H1 (cell line): ENCODE data around the gene NECAB3. TPM values are rescaled to one million over a fixed set of nuclear protein-coding genes. Genes with fewer than 3 reads are reported as not detected.

Experiments
- CTCF ChIA-PET: fragments of 300-600 bp; sonication (Branson Sonifier 250); formaldehyde crosslinking; loops from one replicate; lab custom pipeline; 2021; ENCODE audit not compliant: partially characterized antibody; lab: Charles Lee
- POLR2A ChIA-PET: fragments of 300-600 bp; sonication (Branson Sonifier 250); formaldehyde crosslinking; loops from one replicate; lab custom pipeline; 2021; ENCODE audit warnings: inconsistent platforms; ENCODE audit not compliant: partially characterized antibody; lab: Charles Lee
- DNase-seq, 2 experiments: peaks; one replicate each; pipeline versions ENCODE4 v3.0.0 to v3.0.0-alpha.2; 2010 to 2022; ENCODE audit warnings: low spot score in 2 of 2, low read depth in 1 of 2, mixed read lengths in 1 of 2
- FAIRE-seq: peaks from 2 replicates; lab custom pipeline; 2011; peaks lifted over from hg19 to GRCh38; lab: Jason Lieb, UNC
- H2AFZ ChIP-seq: 2 replicates; pipeline ENCODE4 v1.8.1; 2012; ENCODE audit warnings: low read length, inconsistent platforms
- H2AK5ac ChIP-seq: 2 replicates; pipeline ENCODE4 v1.6.1; 2013; ENCODE audit warnings: low read depth, low read length
- H2BK120ac ChIP-seq: replicated peaks from 2 replicates; pipeline ENCODE3; 2013; ENCODE audit warnings: low read depth, low read length, inconsistent platforms
- H2BK12ac ChIP-seq: 2 replicates; pipeline ENCODE4 v1.6.1; 2013; ENCODE audit warnings: low read depth, low read length
- H2BK15ac ChIP-seq: 2 replicates; pipeline ENCODE4 v1.6.1; 2013; ENCODE audit warnings: low read length
- H2BK20ac ChIP-seq: 2 replicates; pipeline ENCODE4 v1.6.1; 2013; ENCODE audit warnings: low read length
- H2BK5ac ChIP-seq: 2 replicates; pipeline ENCODE4 v1.6.1; 2013; ENCODE audit warnings: low read depth, low read length
- H3K14ac ChIP-seq: 2 replicates; pipeline ENCODE4 v1.6.1; 2013; ENCODE audit warnings: inconsistent platforms; ENCODE audit not compliant: insufficient read length
- H3K18ac ChIP-seq: 2 replicates; pipeline ENCODE4 v1.6.1; 2013; ENCODE audit warnings: low read length; ENCODE audit errors: extremely low read depth
- H3K23ac ChIP-seq: 2 replicates; pipeline ENCODE4 v1.6.1; 2013; ENCODE audit warnings: inconsistent platforms; ENCODE audit not compliant: insufficient read length
- H3K23me2 ChIP-seq: 2 replicates; pipeline ENCODE4 v1.6.1; 2013; ENCODE audit warnings: low read depth, low read length
- H3K27ac ChIP-seq: 2 replicates; pipeline ENCODE4 v1.6.1; 2011; ENCODE audit warnings: low read depth, low read length, inconsistent platforms
- H3K27me3 ChIP-seq, 4 experiments: replicated peaks in 1 of 4; 1 replicate in 1 of 4; 2 replicates in 3 of 4; pipeline versions ENCODE4 v1.6.1 to v1.8.1; 2011 to 2013; ENCODE audit warnings: low read length in 3 of 4, mild to moderate bottlenecking in 3 of 4, inconsistent platforms in 2 of 4, mixed read lengths in 2 of 4, moderate library complexity in 1 of 4; ENCODE audit not compliant: control insufficient read depth in 3 of 4, insufficient read depth in 3 of 4; ENCODE audit errors: extremely low read depth in 1 of 4
- H3K36me3 ChIP-seq, 4 experiments: 2 replicates each; pipeline versions ENCODE4 v1.6.1 to v1.8.1; 2011 to 2013; ENCODE audit warnings: mild to moderate bottlenecking in 4 of 4, low read length in 3 of 4, moderate library complexity in 2 of 4, control low read depth in 1 of 4, inconsistent platforms in 1 of 4; ENCODE audit not compliant: insufficient read depth in 4 of 4, control insufficient read depth in 2 of 4
- H3K4ac ChIP-seq: replicated peaks from 2 replicates; pipeline ENCODE3; 2013; ENCODE audit warnings: low read length, low read depth, mixed read lengths, inconsistent platforms; ENCODE audit not compliant: insufficient read length
- H3K4me1 ChIP-seq, 4 experiments: replicated peaks in 1 of 4; 1 replicate in 1 of 4; 2 replicates in 3 of 4; pipeline versions ENCODE4 v1.6.1 to v1.8.1; 2011 to 2013; ENCODE audit warnings: low read length in 3 of 4, inconsistent platforms in 2 of 4, mixed read lengths in 1 of 4; ENCODE audit not compliant: insufficient read depth in 4 of 4, control insufficient read depth in 3 of 4
- H3K4me2 ChIP-seq, 2 experiments: 2 replicates each; pipeline versions ENCODE4 v1.6.1 to v1.8.1; 2011 to 2013; ENCODE audit warnings: low read depth in 2 of 2, low read length in 2 of 2, control low read depth in 1 of 2, inconsistent platforms in 1 of 2, mild to moderate bottlenecking in 1 of 2; ENCODE audit not compliant: insufficient read depth in 1 of 2
- H3K4me3 ChIP-seq, 4 experiments: fragments of 200-600, 300-600 bp in 1 of 4; sonication (generic), shearing (Covaris generic), sonication (Bioruptor Twin) in 1 of 4; 2 replicates each; pipeline versions ENCODE4 v1.5.1 to v1.8.1; 2011 to 2016; ENCODE audit warnings: low read length in 4 of 4, low read depth in 3 of 4, control low read depth in 2 of 4, inconsistent platforms in 2 of 4, mild to moderate bottlenecking in 2 of 4, mixed read lengths in 1 of 4, moderate library complexity in 1 of 4; ENCODE audit not compliant: insufficient read depth in 2 of 4; ENCODE audit errors: extremely low read depth in 1 of 4
- H3K56ac ChIP-seq: replicated peaks from 2 replicates; pipeline ENCODE3; 2013; ENCODE audit warnings: low read depth, mild to moderate bottlenecking, mixed read lengths, low read length, inconsistent platforms; ENCODE audit not compliant: insufficient read length
- H3K79me1 ChIP-seq: 2 replicates; pipeline ENCODE4 v1.6.1; 2013; ENCODE audit warnings: low read depth, low read length, control low read depth
- H3K79me2 ChIP-seq, 2 experiments: 2 replicates each; pipeline versions ENCODE4 v1.6.1 to v1.8.1; 2012 to 2013; ENCODE audit warnings: low read length in 2 of 2, mild to moderate bottlenecking in 2 of 2, inconsistent platforms in 1 of 2; ENCODE audit not compliant: insufficient read depth in 2 of 2, control insufficient read depth in 1 of 2
- H3K9ac ChIP-seq, 4 experiments: replicated peaks in 1 of 4; 1 replicate in 1 of 4; 2 replicates in 3 of 4; pipeline versions ENCODE4 v1.6.1 to v1.8.1; 2011 to 2013; ENCODE audit warnings: low read depth in 3 of 4, low read length in 3 of 4, control low read depth in 2 of 4, mild to moderate bottlenecking in 2 of 4, moderate library complexity in 2 of 4, inconsistent platforms in 1 of 4; ENCODE audit errors: extremely low read depth in 1 of 4
- H3K9me3 ChIP-seq, 2 experiments: 2 replicates each; pipeline versions ENCODE4 v1.6.1 to v1.8.1; 2012 to 2013; ENCODE audit warnings: mild to moderate bottlenecking in 2 of 2, moderate library complexity in 2 of 2, control low read depth in 1 of 2, inconsistent platforms in 1 of 2, low read depth in 1 of 2, low read length in 1 of 2, mixed read lengths in 1 of 2; ENCODE audit not compliant: insufficient read depth in 2 of 2
- H4K20me1 ChIP-seq, 2 experiments: replicated peaks in 1 of 2; 2 replicates each; pipeline versions ENCODE3 to v1.8.1; 2011 to 2013; ENCODE audit warnings: inconsistent platforms in 2 of 2, low read length in 2 of 2, mild to moderate bottlenecking in 1 of 2; ENCODE audit not compliant: insufficient read depth in 2 of 2, control insufficient read depth in 1 of 2
- H4K5ac ChIP-seq: 2 replicates; pipeline ENCODE4 v1.6.1; 2013; ENCODE audit warnings: low read length, low read depth, mixed read lengths, inconsistent platforms; ENCODE audit not compliant: insufficient read length
- H4K8ac ChIP-seq: 2 replicates; pipeline ENCODE4 v1.8.0; 2013; ENCODE audit warnings: mild to moderate bottlenecking, moderate library complexity, low read length, inconsistent platforms; ENCODE audit not compliant: insufficient read depth; ENCODE audit errors: extremely low read depth
- H4K91ac ChIP-seq: replicated peaks from 2 replicates; pipeline ENCODE3; 2013; ENCODE audit warnings: low read length, mixed read lengths, inconsistent platforms; ENCODE audit not compliant: insufficient read length
- GTF2F1 ChIP-seq: IDR thresholded peaks from 2 replicates; pipeline ENCODE4 v1.6.1; 2012; ENCODE audit warnings: low read depth, low read length, improper control_type of control experiment, borderline replicate concordance
- HDAC2 ChIP-seq, 2 experiments: fragments of 300-600 bp in 1 of 2; sonication (generic) in 1 of 2; IDR thresholded peaks; 2 replicates each; pipeline ENCODE4 v1.6.1; 2011 to 2012; ENCODE audit warnings: low read depth in 2 of 2, low read length in 2 of 2, mild to moderate bottlenecking in 2 of 2, moderate library complexity in 2 of 2, borderline replicate concordance in 1 of 2, inconsistent platforms in 1 of 2
- JUN ChIP-seq: IDR thresholded peaks from 2 replicates; pipeline ENCODE4 v1.6.1; 2011; ENCODE audit warnings: low read depth, mild to moderate bottlenecking, improper control_type of control experiment, low read length
- RFX5 ChIP-seq: IDR thresholded peaks from 2 replicates; pipeline ENCODE4 v1.6.1; 2011; ENCODE audit warnings: low read depth, low read length, improper control_type of control experiment, borderline replicate concordance
- TAF1 ChIP-seq: IDR thresholded peaks from 2 replicates; pipeline ENCODE4 v1.6.1; 2011; ENCODE audit warnings: mild to moderate bottlenecking, low read depth, low read length
- TBP ChIP-seq: IDR thresholded peaks from 2 replicates; pipeline ENCODE4 v1.6.1; 2011; ENCODE audit warnings: low read depth, low read length, improper control_type of control experiment
- WGBS, 2 experiments: shearing (Covaris generic) in 1 of 2; methylation state at CpG; one replicate each; pipeline versions ENCODE4 v1.1.6 to v1.1.7; 2013 to 2015; ENCODE audit warnings: low lambda C conversion rate in 2 of 2, mixed read lengths in 2 of 2, inconsistent platforms in 1 of 2, low coverage in 1 of 2, missing lambda C conversion rate in 1 of 2; ENCODE audit not compliant: insufficient replicate concordance in 2 of 2, insufficient coverage in 1 of 2, insufficient read length in 1 of 2; ENCODE audit errors: extremely low coverage in 1 of 2, missing lambda C conversion rate in 1 of 2; 5-methylcytosine and 5-hydroxymethylcytosine counted together
- polyA plus RNA-seq, 7 experiments: library from polyadenylated mRNA; depleted of rRNA in 3 of 7; stranded (reverse) in 5 of 7; unstranded in 2 of 7; fragments of >200 nt in 5 of 7; fragments of 200-250 nt in 2 of 7; gene quantifications; 1 replicate in 5 of 7; 2 replicates in 1 of 7; 4 replicates in 1 of 7; pipeline versions ENCODE4 v1.2.1 to v1.2.3, GENCODE V29; 2011 to 2013; ENCODE audit warnings: missing spikeins in 2 of 7, mixed read lengths in 2 of 7
- total RNA-seq: library from RNA; stranded (reverse); fragmentation: NEBNext Ultra II Directional; extraction: Animal tissue kit (Norgen Biotek cat#: 25700); gene quantifications from 2 replicates; pipeline ENCODE4 v1.2.1, GENCODE V29; 2021
- TF ChIP-seq, protein P1 (sequence below), 3 experiments: IDR thresholded peaks; 1 replicate in 2 of 3; 2 replicates in 1 of 3; pipeline versions ENCODE4 v1.5.1 to v1.6.1; 2011; ENCODE audit warnings: low read length in 3 of 3, mild to moderate bottlenecking in 3 of 3, inconsistent platforms in 2 of 3, low read depth in 1 of 3, moderate library complexity in 1 of 3; ENCODE audit not compliant: insufficient read depth in 1 of 3; ENCODE audit errors: control extremely low read depth in 1 of 3

The NECAB3 gene
- total and polyA plus RNA-seq, 2 of the 8 experiments (the other 6 are each of a cell fraction or from before 2014, with no cell fraction given) = 20.5 to 46.2 TPM

DNA sequence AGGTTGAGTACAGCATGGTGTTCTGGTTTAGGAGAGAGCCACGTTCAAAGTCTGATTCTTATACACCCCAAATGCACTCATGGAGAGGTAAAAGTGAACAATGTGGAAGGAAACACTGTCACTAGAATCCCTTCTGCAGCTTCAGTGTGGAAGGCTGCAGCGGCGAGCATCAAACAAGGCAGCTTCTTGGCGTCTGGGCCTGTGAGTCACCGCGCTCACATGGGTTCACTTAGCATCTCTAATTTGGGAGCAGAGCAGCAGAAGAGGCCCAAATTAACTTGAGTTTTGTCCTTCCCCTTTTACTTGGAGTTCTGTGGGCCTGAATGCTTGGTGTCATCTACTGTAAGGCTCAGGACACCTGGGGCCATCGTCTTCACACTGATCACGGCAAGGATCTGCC is 22.9 kb upstream of the NECAB3 start:
- Histone ChIP-seq H4K91ac (no peak overlapping the region), H3K9me3 (peaks cover 0 to 23% of the 10 kb centered on the region in 2 experiments; a peak in 2 of 4 replicates), H3K14ac (no peak overlapping the region), H3K4ac (no peak overlapping the region), H2BK5ac (no peak overlapping the region), H3K56ac (no peak overlapping the region), H3K4me1 (peaks cover 0 to 16% (median 9%) of the 10 kb centered on the region in 4 experiments; a peak in 6 of 7 replicates), H2BK15ac (0 out of 2 replicates have a peak overlapping the region, but pooled peaks have one; percentile 19), H3K4me3 (no peak overlapping the region), H3K18ac (no peak overlapping the region), H2AK5ac (no peak overlapping the region), H4K20me1 (no peaks in the 10 kb centered on the region), H2AFZ (no peak overlapping the region), H3K36me3 (no peaks in the 10 kb centered on the region; a peak in 1 of 8 replicates), H3K79me2 (no peaks in the 10 kb centered on the region), H2BK12ac (no peak overlapping the region), H2BK120ac (no peak overlapping the region), H3K27me3 (0 out of 7 replicates have a peak, but pooled peaks cover 0 to under 1% (median 0%) of the 10 kb centered on the region in 4 experiments), H2BK20ac (no peak overlapping the region), H3K9ac (no peak overlapping the region), H4K5ac (no peak overlapping the region), H3K79me1 (no peaks in the 10 kb centered on the region), H4K8ac (no peak overlapping the region), H3K23ac (no peak overlapping the region), H3K23me2 (no peaks in the 10 kb centered on the region), H3K4me2 (no peak overlapping the region), H3K27ac (no peak overlapping the region)
- FAIRE-seq = no peak
- TF ChIP-seq GTF2F1 (no peak), RFX5 (no peak), TAF1 (no peak), HDAC2 (IDR thresholded peaks at IDR 0.05; ENCODE audit: borderline replicate concordance in 1 of 2, low read depth in 2 of 2, low read length in 2 of 2) (no peak), TBP (no peak), JUN (no peak)
- TF ChIP-seq, protein P1, sequence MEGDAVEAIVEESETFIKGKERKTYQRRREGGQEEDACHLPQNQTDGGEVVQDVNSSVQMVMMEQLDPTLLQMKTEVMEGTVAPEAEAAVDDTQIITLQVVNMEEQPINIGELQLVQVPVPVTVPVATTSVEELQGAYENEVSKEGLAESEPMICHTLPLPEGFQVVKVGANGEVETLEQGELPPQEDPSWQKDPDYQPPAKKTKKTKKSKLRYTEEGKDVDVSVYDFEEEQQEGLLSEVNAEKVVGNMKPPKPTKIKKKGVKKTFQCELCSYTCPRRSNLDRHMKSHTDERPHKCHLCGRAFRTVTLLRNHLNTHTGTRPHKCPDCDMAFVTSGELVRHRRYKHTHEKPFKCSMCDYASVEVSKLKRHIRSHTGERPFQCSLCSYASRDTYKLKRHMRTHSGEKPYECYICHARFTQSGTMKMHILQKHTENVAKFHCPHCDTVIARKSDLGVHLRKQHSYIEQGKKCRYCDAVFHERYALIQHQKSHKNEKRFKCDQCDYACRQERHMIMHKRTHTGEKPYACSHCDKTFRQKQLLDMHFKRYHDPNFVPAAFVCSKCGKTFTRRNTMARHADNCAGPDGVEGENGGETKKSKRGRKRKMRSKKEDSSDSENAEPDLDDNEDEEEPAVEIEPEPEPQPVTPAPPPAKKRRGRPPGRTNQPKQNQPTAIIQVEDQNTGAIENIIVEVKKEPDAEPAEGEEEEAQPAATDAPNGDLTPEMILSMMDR (IDR thresholded peaks at IDR 0.05; ENCODE audit: control extremely low read depth in 1 of 3, insufficient read depth in 1 of 3, low read depth in 1 of 3, low read length in 3 of 3) = no peak
- POLR2A ChIA-PET = interaction anchor here (0.6 to 3.0 kb wide), 3 partner anchors 10 to 22 kb away, joined by 3 to 11 read pairs (median 3); no protein-coding TSS in a partner anchor
- CTCF ChIA-PET = interaction anchor here (0.6 to 0.7 kb wide), 2 partner anchors 29 to 180 kb away, joined by 3 read pairs; no protein-coding TSS in a partner anchor
- no peak for DNase-seq
- 87% methylated on average over 8 of the region's 8 CpGs; no CpG with 5 or more reads in 1 of the 2 experiments for WGBS, 2 experiments
